H1 (cell line): ENCODE measurements around the gene TTC22. TPM values are rescaled to one million over a fixed set of nuclear protein-coding genes. Genes with fewer than 3 reads are reported as not detected.

Experiments
- CTCF ChIA-PET: fragments of 300-600 bp; sonication (Branson Sonifier 250); formaldehyde crosslinking; loops from one replicate; lab custom pipeline; 2021; ENCODE audit not compliant: partially characterized antibody; lab: Charles Lee
- POLR2A ChIA-PET: fragments of 300-600 bp; sonication (Branson Sonifier 250); formaldehyde crosslinking; loops from one replicate; lab custom pipeline; 2021; ENCODE audit warnings: inconsistent platforms; ENCODE audit not compliant: partially characterized antibody; lab: Charles Lee
- DNase-seq, 2 experiments: peaks; one replicate each; pipeline versions ENCODE4 v3.0.0 to v3.0.0-alpha.2; 2010 to 2022; ENCODE audit warnings: low spot score in 2 of 2, low read depth in 1 of 2, mixed read lengths in 1 of 2
- FAIRE-seq: peaks from 2 replicates; lab custom pipeline; 2011; peaks lifted over from hg19 to GRCh38; lab: Jason Lieb, UNC
- H2AFZ ChIP-seq: 2 replicates; pipeline ENCODE4 v1.8.1; 2012; ENCODE audit warnings: low read length, inconsistent platforms
- H2AK5ac ChIP-seq: 2 replicates; pipeline ENCODE4 v1.6.1; 2013; ENCODE audit warnings: low read depth, low read length
- H2BK120ac ChIP-seq: replicated peaks from 2 replicates; pipeline ENCODE3; 2013; ENCODE audit warnings: low read depth, low read length, inconsistent platforms
- H2BK12ac ChIP-seq: 2 replicates; pipeline ENCODE4 v1.6.1; 2013; ENCODE audit warnings: low read depth, low read length
- H2BK15ac ChIP-seq: 2 replicates; pipeline ENCODE4 v1.6.1; 2013; ENCODE audit warnings: low read length
- H2BK20ac ChIP-seq: 2 replicates; pipeline ENCODE4 v1.6.1; 2013; ENCODE audit warnings: low read length
- H2BK5ac ChIP-seq: 2 replicates; pipeline ENCODE4 v1.6.1; 2013; ENCODE audit warnings: low read depth, low read length
- H3K14ac ChIP-seq: 2 replicates; pipeline ENCODE4 v1.6.1; 2013; ENCODE audit warnings: inconsistent platforms; ENCODE audit not compliant: insufficient read length
- H3K18ac ChIP-seq: 2 replicates; pipeline ENCODE4 v1.6.1; 2013; ENCODE audit warnings: low read length; ENCODE audit errors: extremely low read depth
- H3K23ac ChIP-seq: 2 replicates; pipeline ENCODE4 v1.6.1; 2013; ENCODE audit warnings: inconsistent platforms; ENCODE audit not compliant: insufficient read length
- H3K23me2 ChIP-seq: 2 replicates; pipeline ENCODE4 v1.6.1; 2013; ENCODE audit warnings: low read depth, low read length
- H3K27ac ChIP-seq: 2 replicates; pipeline ENCODE4 v1.6.1; 2011; ENCODE audit warnings: low read depth, low read length, inconsistent platforms
- H3K27me3 ChIP-seq, 4 experiments: replicated peaks in 1 of 4; 1 replicate in 1 of 4; 2 replicates in 3 of 4; pipeline versions ENCODE4 v1.6.1 to v1.8.1; 2011 to 2013; ENCODE audit warnings: low read length in 3 of 4, mild to moderate bottlenecking in 3 of 4, inconsistent platforms in 2 of 4, mixed read lengths in 2 of 4, moderate library complexity in 1 of 4; ENCODE audit not compliant: control insufficient read depth in 3 of 4, insufficient read depth in 3 of 4; ENCODE audit errors: extremely low read depth in 1 of 4
- H3K36me3 ChIP-seq, 4 experiments: 2 replicates each; pipeline versions ENCODE4 v1.6.1 to v1.8.1; 2011 to 2013; ENCODE audit warnings: mild to moderate bottlenecking in 4 of 4, low read length in 3 of 4, moderate library complexity in 2 of 4, control low read depth in 1 of 4, inconsistent platforms in 1 of 4; ENCODE audit not compliant: insufficient read depth in 4 of 4, control insufficient read depth in 2 of 4
- H3K4ac ChIP-seq: replicated peaks from 2 replicates; pipeline ENCODE3; 2013; ENCODE audit warnings: low read length, low read depth, mixed read lengths, inconsistent platforms; ENCODE audit not compliant: insufficient read length
- H3K4me1 ChIP-seq, 4 experiments: replicated peaks in 1 of 4; 1 replicate in 1 of 4; 2 replicates in 3 of 4; pipeline versions ENCODE4 v1.6.1 to v1.8.1; 2011 to 2013; ENCODE audit warnings: low read length in 3 of 4, inconsistent platforms in 2 of 4, mixed read lengths in 1 of 4; ENCODE audit not compliant: insufficient read depth in 4 of 4, control insufficient read depth in 3 of 4
- H3K4me2 ChIP-seq, 2 experiments: 2 replicates each; pipeline versions ENCODE4 v1.6.1 to v1.8.1; 2011 to 2013; ENCODE audit warnings: low read depth in 2 of 2, low read length in 2 of 2, control low read depth in 1 of 2, inconsistent platforms in 1 of 2, mild to moderate bottlenecking in 1 of 2; ENCODE audit not compliant: insufficient read depth in 1 of 2
- H3K4me3 ChIP-seq, 4 experiments: fragments of 200-600, 300-600 bp in 1 of 4; sonication (generic), shearing (Covaris generic), sonication (Bioruptor Twin) in 1 of 4; 2 replicates each; pipeline versions ENCODE4 v1.5.1 to v1.8.1; 2011 to 2016; ENCODE audit warnings: low read length in 4 of 4, low read depth in 3 of 4, control low read depth in 2 of 4, inconsistent platforms in 2 of 4, mild to moderate bottlenecking in 2 of 4, mixed read lengths in 1 of 4, moderate library complexity in 1 of 4; ENCODE audit not compliant: insufficient read depth in 2 of 4; ENCODE audit errors: extremely low read depth in 1 of 4
- H3K56ac ChIP-seq: replicated peaks from 2 replicates; pipeline ENCODE3; 2013; ENCODE audit warnings: low read depth, mild to moderate bottlenecking, mixed read lengths, low read length, inconsistent platforms; ENCODE audit not compliant: insufficient read length
- H3K79me1 ChIP-seq: 2 replicates; pipeline ENCODE4 v1.6.1; 2013; ENCODE audit warnings: low read depth, low read length, control low read depth
- H3K79me2 ChIP-seq, 2 experiments: 2 replicates each; pipeline versions ENCODE4 v1.6.1 to v1.8.1; 2012 to 2013; ENCODE audit warnings: low read length in 2 of 2, mild to moderate bottlenecking in 2 of 2, inconsistent platforms in 1 of 2; ENCODE audit not compliant: insufficient read depth in 2 of 2, control insufficient read depth in 1 of 2
- H3K9ac ChIP-seq, 4 experiments: replicated peaks in 1 of 4; 1 replicate in 1 of 4; 2 replicates in 3 of 4; pipeline versions ENCODE4 v1.6.1 to v1.8.1; 2011 to 2013; ENCODE audit warnings: low read depth in 3 of 4, low read length in 3 of 4, control low read depth in 2 of 4, mild to moderate bottlenecking in 2 of 4, moderate library complexity in 2 of 4, inconsistent platforms in 1 of 4; ENCODE audit errors: extremely low read depth in 1 of 4
- H3K9me3 ChIP-seq, 2 experiments: 2 replicates each; pipeline versions ENCODE4 v1.6.1 to v1.8.1; 2012 to 2013; ENCODE audit warnings: mild to moderate bottlenecking in 2 of 2, moderate library complexity in 2 of 2, control low read depth in 1 of 2, inconsistent platforms in 1 of 2, low read depth in 1 of 2, low read length in 1 of 2, mixed read lengths in 1 of 2; ENCODE audit not compliant: insufficient read depth in 2 of 2
- H4K20me1 ChIP-seq, 2 experiments: replicated peaks in 1 of 2; 2 replicates each; pipeline versions ENCODE3 to v1.8.1; 2011 to 2013; ENCODE audit warnings: inconsistent platforms in 2 of 2, low read length in 2 of 2, mild to moderate bottlenecking in 1 of 2; ENCODE audit not compliant: insufficient read depth in 2 of 2, control insufficient read depth in 1 of 2
- H4K5ac ChIP-seq: 2 replicates; pipeline ENCODE4 v1.6.1; 2013; ENCODE audit warnings: low read length, low read depth, mixed read lengths, inconsistent platforms; ENCODE audit not compliant: insufficient read length
- H4K8ac ChIP-seq: 2 replicates; pipeline ENCODE4 v1.8.0; 2013; ENCODE audit warnings: mild to moderate bottlenecking, moderate library complexity, low read length, inconsistent platforms; ENCODE audit not compliant: insufficient read depth; ENCODE audit errors: extremely low read depth
- H4K91ac ChIP-seq: replicated peaks from 2 replicates; pipeline ENCODE3; 2013; ENCODE audit warnings: low read length, mixed read lengths, inconsistent platforms; ENCODE audit not compliant: insufficient read length
- WGBS, 2 experiments: shearing (Covaris generic) in 1 of 2; methylation state at CpG; one replicate each; pipeline versions ENCODE4 v1.1.6 to v1.1.7; 2013 to 2015; ENCODE audit warnings: low lambda C conversion rate in 2 of 2, mixed read lengths in 2 of 2, inconsistent platforms in 1 of 2, low coverage in 1 of 2, missing lambda C conversion rate in 1 of 2; ENCODE audit not compliant: insufficient replicate concordance in 2 of 2, insufficient coverage in 1 of 2, insufficient read length in 1 of 2; ENCODE audit errors: extremely low coverage in 1 of 2, missing lambda C conversion rate in 1 of 2; 5-methylcytosine and 5-hydroxymethylcytosine counted together
- polyA plus RNA-seq, 7 experiments: library from polyadenylated mRNA; depleted of rRNA in 3 of 7; stranded (reverse) in 5 of 7; unstranded in 2 of 7; fragments of >200 nt in 5 of 7; fragments of 200-250 nt in 2 of 7; gene quantifications; 1 replicate in 5 of 7; 2 replicates in 1 of 7; 4 replicates in 1 of 7; pipeline versions ENCODE4 v1.2.1 to v1.2.3, GENCODE V29; 2011 to 2013; ENCODE audit warnings: missing spikeins in 2 of 7, mixed read lengths in 2 of 7
- total RNA-seq: library from RNA; stranded (reverse); fragmentation: NEBNext Ultra II Directional; extraction: Animal tissue kit (Norgen Biotek cat#: 25700); gene quantifications from 2 replicates; pipeline ENCODE4 v1.2.1, GENCODE V29; 2021

TTC22 gene
- total and polyA plus RNA-seq, 2 of the 8 experiments (the other 6 are each of a cell fraction or from before 2014, with no cell fraction given) = 1.00 to 1.6 TPM

DNA sequence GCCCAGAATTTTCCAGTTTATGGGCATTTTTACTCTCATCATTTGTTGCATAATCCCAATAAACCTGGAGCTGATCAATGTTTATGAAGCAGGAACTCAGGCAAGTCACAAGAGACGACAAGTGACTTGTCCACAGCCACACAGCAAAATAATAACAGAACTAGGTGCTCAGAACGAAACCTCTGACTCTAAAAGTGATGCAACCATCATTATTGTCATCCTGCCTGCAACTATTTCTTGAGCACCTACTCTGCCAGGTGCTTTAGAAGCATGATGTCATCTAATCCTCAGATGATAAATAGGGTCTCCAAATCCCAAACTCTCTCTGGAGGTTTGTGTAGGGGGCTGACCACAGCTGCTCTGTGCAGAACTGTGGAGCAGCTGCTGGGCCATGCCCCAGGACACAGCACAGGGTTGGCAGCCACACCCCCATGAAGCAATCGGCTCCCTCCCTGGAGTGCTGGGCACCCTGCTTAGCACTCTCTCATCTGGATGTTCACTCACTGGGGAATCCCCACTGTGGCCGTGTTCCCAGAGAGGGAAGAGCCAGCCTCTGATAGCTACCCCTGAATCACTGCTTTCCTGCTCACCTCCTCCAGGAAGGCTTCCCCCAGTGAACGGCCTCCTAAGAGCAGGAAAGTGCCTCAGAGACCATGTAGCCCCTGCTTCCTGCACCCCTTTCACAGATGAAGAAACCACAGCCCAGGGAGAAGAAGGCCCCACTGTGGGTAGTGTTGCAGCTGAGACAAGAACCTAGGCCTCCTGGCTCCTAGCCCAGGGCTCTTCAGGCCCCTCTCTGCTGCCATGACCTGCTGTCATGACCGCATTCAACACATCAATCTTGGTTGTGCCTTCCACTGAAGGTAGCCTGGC, 2.1 kb downstream of the TTC22 start:
- Histone ChIP-seq H3K79me2 (no peaks in the 10 kb centered on the region), H4K8ac (no peak overlapping the region; the same call in 1 of the 2 replicates), H2BK15ac (no peak overlapping the region), H4K20me1 (no peaks in the 10 kb centered on the region), H3K4me1 (peaks cover 7 to 16% (median 11%) of the 10 kb centered on the region in 4 experiments), H3K27ac (no peak overlapping the region), H2AK5ac (no peak overlapping the region), H3K14ac (no peak overlapping the region), H3K9ac (no peak overlapping the region), H2BK20ac (no peak overlapping the region), H3K18ac (no peak overlapping the region), H3K56ac (no peak overlapping the region), H2BK5ac (no peak overlapping the region), H4K5ac (no peak overlapping the region), H3K23me2 (peaks cover 3% of the 10 kb centered on the region; the same call in 1 of the 2 replicates), H3K4me2 (no peak overlapping the region), H3K4me3 (no peak overlapping the region), H2AFZ (no peak overlapping the region), H3K79me1 (no peaks in the 10 kb centered on the region; the same call in 1 of the 2 replicates), H3K27me3 (peaks cover 5 to 23% (median 16%) of the 10 kb centered on the region in 4 experiments; a peak in 6 of 7 replicates), H2BK12ac (no peak overlapping the region), H2BK120ac (no peak overlapping the region), H3K36me3 (no peaks in the 10 kb centered on the region), H3K4ac (no peak overlapping the region), H3K23ac (no peak overlapping the region), H4K91ac (no peak overlapping the region), H3K9me3 (no peaks in the 10 kb centered on the region)
- WGBS, 2 experiments = 85% methylated on average over 6 of the region's 6 CpGs; no CpG with 5 or more reads in 1 of the 2 experiments
- ChIA-PET CTCF (interaction anchor here (0.6 to 3.6 kb wide), 9 partner anchors 8 to 124 kb away, joined by 3 to 58 read pairs (median 3); no protein-coding TSS in a partner anchor), POLR2A (interaction anchor here (1.3 kb wide), 1 partner anchor 9 kb away, joined by 3 read pairs; no protein-coding TSS in a partner anchor)
- DNase-seq (no peak), FAIRE-seq (no peak)
